IPS-18c (cell line): ENCODE measurements around the gene PFKFB1.
"Not testable (repeated sequence)": the region's sequence is repeated elsewhere in the genome, so short reads cannot be mapped to it uniquely, and the experiment has no call there.

Source experiments
- H3K4me3 ChIP-seq: 2 replicates; pipeline ENCODE4 v1.7.0; 2013; ENCODE audit warnings: low read depth, mild to moderate bottlenecking, low read length, moderate library complexity; ENCODE audit not compliant: insufficient read depth
- H3K9me3 ChIP-seq: one replicate; pipeline ENCODE4 v1.6.1; 2013; ENCODE audit warnings: mild to moderate bottlenecking, low read length, moderate library complexity; ENCODE audit not compliant: control insufficient read depth, insufficient read depth

The PFKFB1 gene

DNA sequence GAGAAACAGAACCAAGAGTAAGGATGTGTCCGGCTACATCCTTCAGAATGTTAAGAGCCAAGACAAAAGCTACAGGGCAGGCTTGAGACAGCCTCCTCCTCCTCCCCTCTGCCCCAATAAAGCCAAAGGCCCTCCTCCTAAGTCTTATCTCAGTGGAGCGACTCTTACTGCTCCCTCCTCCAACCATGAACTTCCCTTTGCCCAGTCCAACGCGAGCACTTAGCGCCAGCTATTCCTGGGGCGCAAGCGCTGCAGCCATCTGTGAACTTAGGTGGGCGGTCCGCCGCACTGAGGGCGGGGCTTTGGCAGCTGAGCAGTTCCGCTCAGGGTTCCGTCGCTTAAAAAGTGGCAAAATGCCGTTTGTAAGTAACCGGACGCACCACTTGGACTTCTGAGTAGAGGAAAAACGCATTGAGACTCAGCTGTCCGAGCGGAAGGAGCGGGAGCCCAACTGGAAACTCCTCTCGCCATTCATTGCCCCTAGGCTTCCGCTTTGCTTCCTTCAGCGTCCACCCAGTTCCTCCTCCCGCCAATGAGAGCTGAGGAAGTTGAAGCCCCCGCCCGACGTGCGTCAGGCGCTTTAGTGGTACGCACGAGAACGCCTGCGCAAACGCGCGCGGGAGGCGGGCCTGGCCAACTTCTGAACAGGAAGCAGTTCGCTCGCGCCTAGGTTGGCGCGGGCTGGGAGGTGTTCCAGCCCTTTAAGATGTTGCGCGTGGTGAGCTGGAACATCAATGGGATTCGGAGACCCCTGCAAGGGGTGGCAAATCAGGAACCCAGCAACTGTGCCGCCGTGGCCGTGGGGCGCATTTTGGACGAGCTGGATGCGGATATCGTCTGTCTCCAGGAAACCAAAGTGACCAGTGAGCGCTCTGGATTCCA is 6.0 kb upstream of the PFKFB1 start, which contains the start of gene APEX2:
APEX2 (plus strand) TSS at position 647 of the 882 bp plus-strand sequence; CDS start at position 707, 60 bp downstream.
- peaks cover 13% of the 10 kb centered on the region for H3K9me3 ChIP-seq

DNA sequence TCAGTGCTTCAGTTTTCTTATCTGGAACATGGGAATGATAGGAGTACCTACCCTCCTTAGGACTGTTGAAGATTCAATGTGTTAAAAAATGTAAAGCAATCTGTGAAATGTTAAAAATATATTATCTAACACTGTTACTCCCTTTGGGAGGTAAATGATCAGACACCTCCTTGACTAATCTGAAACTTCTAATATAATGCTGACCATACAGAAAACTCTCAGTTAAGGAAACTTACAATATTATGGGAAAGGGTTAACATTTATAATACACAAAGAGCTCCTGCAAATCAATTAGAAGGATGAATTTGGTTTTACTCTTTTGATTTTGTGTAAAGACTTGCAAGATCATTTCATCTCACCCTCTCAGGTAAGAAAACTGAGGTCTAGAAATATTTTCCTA is 1.6 kb upstream of the PFKFB1 start:
- H3K4me3 ChIP-seq, result no peak overlapping the region
- peaks cover 8% of the 10 kb centered on the region for H3K9me3 ChIP-seq

More for the DNA sequence above, 6.0 kb upstream of the PFKFB1 start, which contains the start of gene APEX2:
- H3K4me3 ChIP-seq, result peak within 1 kb of the TSS; percentile 61

DNA sequence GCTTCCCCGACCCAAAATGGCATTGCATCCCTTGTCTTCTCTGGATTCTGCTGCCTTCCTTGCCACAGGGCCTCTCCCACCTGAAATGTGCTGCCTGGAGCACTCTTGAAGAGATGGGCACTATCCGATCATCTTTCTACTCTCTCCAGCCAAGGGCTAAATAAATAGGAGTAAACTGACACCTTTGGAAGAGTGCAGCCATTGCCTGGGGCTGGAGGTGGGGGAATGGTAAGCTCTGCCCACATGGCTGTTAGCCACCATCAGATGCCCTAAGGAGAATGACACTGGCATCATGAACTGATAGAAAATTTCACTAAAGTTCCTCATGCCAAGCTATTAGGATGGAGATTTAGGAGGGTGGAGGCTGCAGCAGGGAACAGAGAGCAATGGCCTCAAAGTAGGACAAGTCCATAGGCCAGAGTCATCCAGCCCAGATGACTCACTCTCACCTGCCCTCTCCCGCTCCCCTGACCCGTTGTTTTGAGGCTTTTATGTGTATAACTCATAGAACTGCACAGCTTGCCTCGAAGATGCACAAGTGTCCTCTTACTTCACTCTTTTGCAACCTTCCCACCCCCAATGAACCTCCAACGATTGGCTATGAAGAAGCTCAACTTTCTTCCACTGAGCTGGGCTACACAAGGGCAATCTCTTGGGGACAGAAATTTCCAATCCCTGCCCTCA is 822 bp upstream of the PFKFB1 start:
- no peak overlapping the region for H3K4me3 ChIP-seq
- peaks cover 4% of the 10 kb centered on the region for H3K9me3 ChIP-seq

DNA sequence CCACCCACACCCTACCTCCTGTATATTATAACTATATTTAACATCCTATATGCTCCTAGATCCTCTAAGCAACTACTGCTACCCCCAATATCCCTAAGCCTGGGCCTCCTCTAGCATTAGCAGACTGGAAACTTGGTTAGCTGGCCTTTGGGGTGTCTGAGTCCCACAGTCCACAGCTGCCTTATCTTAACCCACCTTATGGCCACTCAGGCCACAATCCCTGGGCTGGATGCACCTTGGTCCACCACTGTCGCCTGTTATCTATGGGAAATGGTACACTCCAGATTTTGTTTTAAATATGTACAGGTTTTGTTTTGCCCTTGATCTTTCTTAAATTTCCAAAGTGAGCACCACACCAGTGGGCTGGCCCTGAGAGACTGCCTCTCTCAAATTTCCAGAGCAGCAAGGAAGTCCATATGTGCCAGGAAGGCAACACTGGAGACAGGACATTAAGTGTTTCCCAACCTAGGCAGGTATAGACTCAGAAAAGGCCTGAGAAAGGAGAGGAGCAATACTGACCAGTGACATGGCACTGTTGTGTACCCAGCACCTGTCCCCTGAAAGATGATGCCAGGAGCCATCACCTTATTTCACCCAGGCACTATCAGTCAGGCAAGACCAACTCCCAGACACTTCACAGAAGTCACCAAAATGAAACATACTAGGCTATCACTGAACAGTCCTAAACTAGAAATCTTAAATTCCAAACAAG is 921 bp downstream of the PFKFB1 start:
- Histone ChIP-seq H3K4me3 (no peak overlapping the region), H3K9me3 (no peaks in the 10 kb centered on the region)

DNA sequence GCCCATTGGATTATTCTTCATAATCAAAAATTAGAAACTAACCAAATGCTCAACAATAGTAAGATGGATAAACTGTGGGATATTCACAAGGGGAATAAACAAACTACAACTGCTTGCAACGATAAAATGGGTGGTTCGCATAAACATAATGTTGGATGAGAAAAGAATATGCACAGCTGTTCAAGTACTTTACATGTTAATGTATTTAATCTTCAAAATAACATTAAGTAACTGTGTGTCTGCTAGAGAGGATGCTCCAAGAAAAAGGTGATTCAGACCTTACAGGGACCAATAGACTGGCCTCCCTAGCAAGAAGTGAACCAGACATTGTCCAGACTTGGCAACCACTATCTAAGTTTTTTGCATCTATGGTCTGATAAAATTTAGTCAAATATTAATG is 2.3 kb downstream of the PFKFB1 start:
- no peak overlapping the region for H3K4me3 ChIP-seq

DNA sequence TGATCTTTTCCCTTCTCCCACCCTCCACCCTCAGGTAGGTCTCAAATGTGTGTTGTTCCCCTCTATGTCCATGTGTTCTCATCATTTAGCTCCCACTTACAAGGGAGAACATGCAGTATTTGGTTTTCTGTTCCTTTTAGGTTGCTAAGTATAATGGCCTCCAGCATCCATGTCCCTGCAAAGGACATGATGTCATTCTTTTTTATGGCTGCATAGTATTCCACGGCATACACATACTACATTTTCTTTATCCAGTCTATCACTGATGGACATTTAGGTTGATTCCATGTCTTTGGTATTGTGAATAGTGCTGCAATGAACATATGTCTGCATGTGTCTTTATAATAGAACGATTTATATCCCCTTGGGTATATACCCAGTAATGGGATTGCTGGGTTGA is 10.7 kb downstream of the PFKFB1 start:
- not testable (repeated sequence) for H3K9me3 ChIP-seq, H3K4me3 ChIP-seq

More for the DNA sequence above, 2.3 kb downstream of the PFKFB1 start:
- H3K9me3 ChIP-seq, result no peaks in the 10 kb centered on the region

DNA sequence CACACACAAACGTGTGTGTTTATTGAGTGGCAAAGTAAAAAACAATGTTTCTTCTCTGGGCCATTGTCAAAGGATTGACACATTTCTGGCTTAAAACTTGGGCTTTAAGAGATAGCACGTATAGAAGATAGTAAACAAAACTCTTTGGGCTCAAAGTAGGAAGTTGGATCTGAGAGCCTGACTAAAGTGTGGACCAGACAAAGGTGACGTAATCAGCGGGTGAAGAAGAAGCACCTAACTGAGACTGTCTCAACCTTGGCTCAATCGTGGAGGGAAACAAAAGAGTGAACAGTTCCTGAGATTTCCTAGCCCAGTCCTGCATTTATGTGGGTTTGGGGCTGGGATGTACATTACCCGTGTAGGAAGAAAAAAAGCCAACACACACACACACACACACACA is 13.7 kb downstream of the PFKFB1 start:
- no peak overlapping the region for H3K4me3 ChIP-seq
- H3K9me3 ChIP-seq, result no peaks in the 10 kb centered on the region

DNA sequence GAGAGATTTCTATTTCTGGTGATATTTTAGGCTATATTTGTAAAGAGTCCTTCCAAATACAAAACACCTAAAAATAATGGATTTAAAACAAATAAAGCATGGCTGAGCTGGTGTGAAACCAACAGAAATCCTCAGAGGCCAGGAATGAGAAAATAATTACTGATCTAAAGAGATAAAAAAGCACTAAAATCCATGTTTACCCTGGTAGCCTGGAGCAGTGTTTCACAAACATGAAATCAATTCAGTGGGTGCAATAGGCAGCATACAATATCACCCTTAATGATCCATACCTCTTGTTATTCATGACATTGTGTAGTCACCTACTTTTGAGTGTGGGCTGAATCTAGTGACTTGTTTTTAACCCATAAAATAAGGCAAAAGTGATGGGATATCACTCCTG is 14.6 kb downstream of the PFKFB1 start:
- H3K9me3 ChIP-seq, result no peaks in the 10 kb centered on the region
- H3K4me3 ChIP-seq, result no peak overlapping the region

DNA sequence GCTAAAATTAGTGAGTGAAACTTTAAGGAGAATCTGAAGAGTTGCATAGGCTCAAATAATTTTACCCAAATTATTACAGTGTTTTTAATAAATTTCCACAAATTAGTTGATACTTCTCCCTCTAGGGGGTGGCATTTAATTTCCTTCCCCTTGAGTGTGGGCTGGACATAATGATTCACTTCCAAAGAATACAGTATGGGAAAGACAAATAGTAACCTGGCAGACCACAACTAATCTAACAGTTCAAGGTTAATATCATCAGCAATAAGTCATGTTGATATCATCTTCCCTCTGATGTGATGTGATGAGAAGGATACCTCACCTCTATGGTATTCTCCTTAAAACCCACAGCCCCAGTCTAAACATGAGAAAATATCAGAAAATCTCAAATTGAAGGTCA is 15.5 kb downstream of the PFKFB1 start:
- Histone ChIP-seq H3K4me3 (no peak overlapping the region), H3K9me3 (no peaks in the 10 kb centered on the region)

DNA sequence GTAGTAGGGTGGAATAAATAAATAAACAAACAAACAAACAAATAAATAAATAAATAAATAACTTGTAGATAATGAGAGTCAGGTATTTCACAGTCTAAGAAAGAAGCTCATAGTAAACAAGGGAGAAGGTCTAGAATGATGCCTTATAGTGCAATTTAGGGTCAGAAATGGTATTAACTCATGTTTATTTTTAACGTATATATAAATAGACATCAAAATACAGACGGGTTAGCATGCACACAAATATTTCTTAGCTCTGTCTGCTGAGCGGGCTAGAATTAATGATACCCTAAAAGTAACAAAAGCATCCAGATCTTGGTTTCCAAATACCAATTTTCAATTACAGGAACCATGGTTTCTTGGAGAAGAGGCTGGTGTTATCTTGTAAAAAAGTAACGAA is 16.6 kb downstream of the PFKFB1 start:
- Histone ChIP-seq H3K9me3 (no peaks in the 10 kb centered on the region), H3K4me3 (no peak overlapping the region)

DNA sequence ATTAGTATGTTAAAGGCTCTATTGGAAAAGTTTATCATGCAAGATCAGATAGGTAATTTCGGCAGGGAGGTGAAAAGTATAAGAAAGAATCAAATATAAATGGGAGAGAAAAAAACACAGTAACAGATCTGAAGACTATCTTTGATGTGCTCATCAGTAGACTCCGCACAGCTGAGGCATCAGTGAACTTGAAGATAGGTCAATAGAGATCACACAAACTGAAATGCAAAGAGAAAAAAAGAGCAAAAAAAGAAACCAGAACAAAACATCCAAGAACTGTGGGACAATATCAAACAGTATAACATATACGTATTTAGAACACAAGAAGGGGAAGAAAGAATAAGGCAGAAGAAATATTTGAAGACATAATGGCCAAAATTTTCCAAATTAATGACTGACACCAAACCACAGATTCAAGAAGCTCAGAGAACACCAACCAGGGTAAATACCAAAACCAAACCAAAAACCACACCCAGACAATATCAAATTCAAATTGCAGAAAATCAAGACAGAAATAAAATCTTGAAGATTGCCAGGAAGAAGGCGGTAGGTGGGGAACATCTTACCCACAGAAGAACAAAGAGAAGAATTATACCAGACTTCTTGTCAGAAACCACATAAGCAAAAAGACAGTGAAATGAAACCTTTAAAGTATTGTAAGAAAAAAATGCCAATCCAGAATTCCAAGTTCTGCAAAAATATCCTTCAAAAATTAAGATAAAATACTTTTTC is 29.1 kb downstream of the PFKFB1 start:
- H3K9me3 ChIP-seq, result peaks cover 2% of the 10 kb centered on the region
- no peak overlapping the region for H3K4me3 ChIP-seq

DNA sequence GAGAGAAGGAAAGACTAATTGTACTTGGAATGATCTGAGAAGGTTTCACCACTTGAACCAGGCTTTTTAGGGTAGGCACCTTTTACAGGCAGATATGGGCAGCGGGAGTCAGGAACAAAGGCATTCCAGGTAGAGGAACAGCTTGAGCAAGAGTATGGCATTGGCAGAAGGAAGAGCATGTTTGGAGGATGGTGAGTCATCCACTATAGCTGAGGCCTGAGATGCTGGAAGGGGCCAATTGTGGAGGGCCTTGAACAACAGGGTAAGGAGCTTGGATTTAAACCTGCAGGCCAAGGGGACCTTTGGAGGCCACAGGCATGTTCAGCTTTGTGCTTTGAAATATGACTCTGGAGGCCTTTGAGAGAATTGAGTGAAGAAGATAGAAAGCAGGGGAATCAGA is 32.2 kb downstream of the PFKFB1 start:
- Histone ChIP-seq H3K4me3 (no peak overlapping the region), H3K9me3 (peaks cover 6% of the 10 kb centered on the region)

DNA sequence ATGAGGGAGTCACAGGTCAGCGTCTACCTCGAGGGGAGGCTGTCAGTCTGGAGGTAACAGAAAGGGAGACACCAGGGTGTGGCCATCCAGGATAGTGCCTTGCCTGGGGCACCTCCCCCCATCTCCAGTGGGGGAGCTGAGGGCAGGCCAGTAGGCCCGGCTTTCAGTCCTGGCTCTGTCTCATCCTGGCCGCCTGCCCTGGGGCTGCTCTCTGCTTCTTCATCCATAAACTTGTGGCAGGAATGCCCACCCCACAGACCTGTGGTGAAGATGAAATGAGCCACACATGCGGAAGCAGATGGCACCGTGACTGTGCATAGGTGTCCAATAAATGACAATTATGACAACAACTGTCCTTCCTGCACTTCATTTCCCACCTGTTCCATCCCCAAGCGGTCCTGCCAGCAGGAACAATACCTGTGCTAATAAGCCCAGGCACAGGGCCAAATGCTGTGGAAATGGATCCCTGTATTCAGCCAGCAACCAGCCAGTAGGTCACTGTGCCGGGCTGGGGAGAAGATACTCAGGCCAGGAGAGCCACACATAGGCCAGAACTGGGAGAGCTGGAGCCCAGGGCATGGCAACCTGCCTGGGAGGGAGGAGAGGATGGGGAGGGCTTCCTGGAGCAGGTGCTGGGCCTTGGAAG is 43.1 kb downstream of the PFKFB1 start:
- no peak overlapping the region for H3K4me3 ChIP-seq
- H3K9me3 ChIP-seq, result peaks cover 14% of the 10 kb centered on the region

DNA sequence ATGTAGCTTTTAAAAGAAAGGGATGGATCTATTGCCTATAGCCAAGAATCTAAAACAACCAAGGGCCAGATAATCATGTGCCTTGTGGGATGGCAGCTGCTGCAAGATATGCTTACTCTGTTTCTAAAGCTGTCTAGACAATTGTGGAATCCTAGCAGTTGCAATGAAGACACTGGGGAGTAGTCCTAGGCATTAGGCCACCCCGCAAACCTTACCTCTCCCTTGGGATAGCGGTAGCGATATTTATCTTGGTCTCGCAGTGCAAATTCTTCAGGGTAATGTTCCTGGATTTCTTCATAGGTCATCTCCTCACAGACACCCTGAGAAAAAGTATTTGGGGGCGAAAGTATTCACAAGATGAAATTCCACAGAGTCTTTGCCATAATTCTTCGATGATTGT is 48.8 kb downstream of the PFKFB1 start:
- H3K9me3 ChIP-seq, result peaks cover 6% of the 10 kb centered on the region

DNA sequence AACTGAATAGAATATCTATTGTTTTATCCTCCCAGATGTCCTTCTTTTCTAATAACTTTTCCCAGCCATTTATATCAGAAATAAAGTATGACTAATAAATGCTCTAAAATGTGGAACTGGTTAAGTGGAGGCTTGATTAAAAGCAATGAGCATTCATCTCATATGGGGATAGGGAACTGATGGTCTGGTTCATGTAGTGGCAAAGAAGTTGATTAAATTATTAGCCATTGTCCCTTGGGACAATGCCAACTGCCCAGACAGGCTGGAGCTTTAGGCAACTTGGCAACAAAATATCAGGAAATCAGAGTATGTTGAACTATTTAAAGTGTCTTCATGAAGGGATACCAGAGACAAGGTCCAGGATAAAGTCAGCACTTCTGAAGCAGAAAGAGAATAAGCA is 49.2 kb downstream of the PFKFB1 start:
- peaks cover 6% of the 10 kb centered on the region for H3K9me3 ChIP-seq
- H3K4me3 ChIP-seq, result no peak overlapping the region

More for the DNA sequence above, 48.8 kb downstream of the PFKFB1 start:
- H3K4me3 ChIP-seq, result no peak overlapping the region

DNA sequence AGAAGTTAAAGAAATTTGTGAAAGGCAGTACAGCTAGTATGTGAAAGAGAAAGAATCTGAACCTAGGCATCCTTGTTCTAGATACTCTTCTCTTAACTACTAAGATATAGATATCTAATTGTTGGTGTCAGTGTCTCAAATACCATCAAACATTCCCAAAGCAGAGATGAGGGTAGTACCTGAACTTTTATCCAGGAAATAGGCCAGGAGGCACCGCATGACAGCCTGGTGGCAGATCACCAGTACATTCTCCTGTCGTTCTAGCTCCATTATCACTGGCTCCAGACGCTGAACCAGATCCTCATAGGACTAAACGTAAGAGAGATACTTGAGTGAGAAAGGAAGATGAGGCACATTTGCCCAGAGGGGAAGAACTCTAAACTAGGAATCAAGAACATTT is 56.6 kb downstream of the PFKFB1 start:
- Histone ChIP-seq H3K4me3 (no peak overlapping the region), H3K9me3 (peaks cover 7% of the 10 kb centered on the region)

DNA sequence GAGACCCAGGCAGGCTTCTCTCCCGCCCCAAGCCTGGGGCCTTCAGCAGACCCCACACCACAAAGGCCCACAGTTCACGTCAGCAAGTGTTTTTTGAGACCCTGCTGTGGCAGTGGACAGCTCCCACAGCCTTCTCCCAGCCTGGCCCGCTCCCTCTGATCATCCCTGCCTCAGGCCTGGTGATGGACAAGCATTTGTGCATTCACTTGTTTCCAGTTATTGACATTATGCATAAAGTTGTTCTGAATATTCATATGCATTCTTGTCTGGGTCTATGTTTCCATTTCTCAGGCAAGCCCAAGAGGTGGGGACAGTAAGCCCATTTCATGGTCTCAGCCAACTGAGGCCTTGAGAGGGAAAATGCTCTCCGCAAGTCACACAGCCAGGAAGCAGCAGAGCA is 58.7 kb downstream of the PFKFB1 start:
- Histone ChIP-seq H3K4me3 (no peak overlapping the region), H3K9me3 (peaks cover 13% of the 10 kb centered on the region)
